PC-3 (cell line): ENCODE results near the gene FAM222A. TPM values are rescaled to one million over a fixed set of nuclear protein-coding genes. Genes with fewer than 3 reads are reported as not detected.

Experiments
- ATAC-seq: fragments of 200-7000 bp; cut with Tn5 transposase; 2 replicates; pipeline ENCODE4 v1.9.1; 2020; ENCODE audit warnings: mild to moderate bottlenecking, moderate library complexity
- BruUV-seq: library from RNA; stranded (reverse); fragments of 400-500 nt; replicated peaks from 2 replicates; lab custom pipeline; 2021; lab: Mats Ljungman, UMichigan
- CTCF ChIA-PET: fragments of 300-600 bp; sonication (Branson Sonifier 250); formaldehyde crosslinking; loops from one replicate; lab custom pipeline; 2022; ENCODE audit warnings: antibody characterized with exemption; lab: Charles Lee
- POLR2A ChIA-PET: fragments of 300-600 bp; sonication (Branson Sonifier 250); formaldehyde crosslinking; loops from one replicate; lab custom pipeline; 2022; ENCODE audit warnings: antibody characterized with exemption; ENCODE audit not compliant: unreplicated experiment; lab: Charles Lee
- DNase-seq: peaks from one replicate; pipeline ENCODE4 v3.0.0-alpha.2; 2015
- H2AFZ ChIP-seq: fragments of 300-600 bp; sonication (generic); 2 replicates; pipeline ENCODE4 v1.6.0; 2016; ENCODE audit warnings: antibody characterized with exemption, low read length
- H3F3A ChIP-seq: fragments of 300-600 bp; sonication (generic); one replicate; pipeline ENCODE4 v1.6.0; 2017; ENCODE audit warnings: antibody characterized with exemption, low read length, control low read depth, mild to moderate bottlenecking; ENCODE audit not compliant: unreplicated experiment
- H3K27ac ChIP-seq: fragments of 300-600 bp; sonication (generic); 2 replicates; pipeline ENCODE4 v1.5.1; 2016; ENCODE audit warnings: mild to moderate bottlenecking, low read length
- H3K27me3 ChIP-seq: fragments of 300-600 bp; sonication (generic); 2 replicates; pipeline ENCODE4 v1.6.1; 2016; ENCODE audit warnings: low read length, mixed read lengths
- H3K36me3 ChIP-seq: fragments of 300-600 bp; sonication (generic); 2 replicates; pipeline ENCODE4 v1.6.1; 2016; ENCODE audit warnings: low read depth, mixed run types, low read length, mixed read lengths
- H3K4me1 ChIP-seq: fragments of 300-600 bp; sonication (generic); 2 replicates; pipeline ENCODE4 v1.5.1; 2016; ENCODE audit warnings: low read length; ENCODE audit not compliant: insufficient read depth
- H3K4me2 ChIP-seq: fragments of 300-600 bp; sonication (generic); 2 replicates; pipeline ENCODE4 v1.6.0; 2016; ENCODE audit warnings: low read length
- H3K4me3 ChIP-seq: fragments of 300-600 bp; sonication (generic); 2 replicates; pipeline ENCODE4 v1.5.1; 2016; ENCODE audit warnings: mild to moderate bottlenecking, low read length, mixed read lengths
- H3K79me2 ChIP-seq: fragments of 300-600 bp; sonication (generic); 2 replicates; pipeline ENCODE4 v1.6.1; 2017; ENCODE audit warnings: low read length, mixed read lengths
- H3K9ac ChIP-seq: fragments of 300-600 bp; sonication (generic); 2 replicates; pipeline ENCODE4 v1.6.0; 2016; ENCODE audit warnings: mild to moderate bottlenecking, low read length
- H3K9me2 ChIP-seq: fragments of 300-600 bp; sonication (generic); replicated peaks from 2 replicates; pipeline ENCODE4 v1.6.1; 2016; ENCODE audit warnings: mixed run types, low read length, mixed read lengths
- H3K9me3 ChIP-seq: fragments of 300-600 bp; sonication (generic); 2 replicates; pipeline ENCODE4 v1.6.1; 2016; ENCODE audit warnings: low read length, mixed read lengths
- H4K20me1 ChIP-seq: fragments of 300-600 bp; sonication (generic); 2 replicates; pipeline ENCODE4 v1.6.1; 2016; ENCODE audit warnings: low read length, mixed read lengths
- CTCF ChIP-seq: fragments of 300-600 bp; sonication (generic); conservative IDR thresholded peaks from 2 replicates; pipeline ENCODE4 v1.5.1; 2017; ENCODE audit warnings: antibody characterized with exemption, low read depth, mild to moderate bottlenecking, low read length
- EZH2 ChIP-seq: fragments of 300-600 bp; sonication (generic); IDR thresholded peaks from one replicate; pipeline ENCODE4 v1.6.1; 2017; ENCODE audit warnings: antibody characterized with exemption, mild to moderate bottlenecking, low read length; ENCODE audit not compliant: unreplicated experiment
- EZH2phosphoT487 ChIP-seq: fragments of 300-600 bp; sonication (generic); IDR thresholded peaks from 2 replicates; pipeline ENCODE4 v1.6.1; 2018; ENCODE audit warnings: mild to moderate bottlenecking, antibody characterized with exemption, low read length, borderline replicate concordance
- intact Hi-C: fragments of 100-400 bp; cut with micrococcal nuclease; formaldehyde crosslinking; loops from 2 replicates; pipeline ENCODE4 v1.9.0; 2023
- total RNA-seq: library from RNA; depleted of rRNA; stranded (reverse); fragments of >200 nt; gene quantifications from 2 replicates; pipeline ENCODE4 v1.2.3, GENCODE V29; 2014

Gene FAM222A
- total RNA-seq, 1 experiment from 2014 or later: 11.7 TPM

GRCh38 chr12:109795023-109795422 is 81.4 kb downstream of the FAM222A start:
- Histone ChIP-seq H3K4me1 (peaks cover 7% of the 10 kb centered on the region; the same call in 1 of the 2 replicates), H3K79me2 (no peaks in the 10 kb centered on the region), H3K4me3 (no peak overlapping the region), H3K27me3 (no peaks in the 10 kb centered on the region), H3K9me2 (no peaks in the 10 kb centered on the region), H3K4me2 (peak overlapping the region; percentile 12), H3K27ac (no peak overlapping the region), H3K36me3 (no peaks in the 10 kb centered on the region), H4K20me1 (no peaks in the 10 kb centered on the region), H3K9me3 (no peaks in the 10 kb centered on the region), H2AFZ (no peak overlapping the region), H3K9ac (no peak overlapping the region), H3F3A (no peaks in the 10 kb centered on the region)
- TF ChIP-seq EZH2 (no peak), CTCF (no peak)
- intact Hi-C loops: no loop called here
- peak; percentile 63 for ATAC-seq
- ChIA-PET POLR2A (no interaction called here), CTCF (no interaction called here)
- no TSS peak for BruUV-seq
- peak; percentile 91 for DNase-seq

DNA sequence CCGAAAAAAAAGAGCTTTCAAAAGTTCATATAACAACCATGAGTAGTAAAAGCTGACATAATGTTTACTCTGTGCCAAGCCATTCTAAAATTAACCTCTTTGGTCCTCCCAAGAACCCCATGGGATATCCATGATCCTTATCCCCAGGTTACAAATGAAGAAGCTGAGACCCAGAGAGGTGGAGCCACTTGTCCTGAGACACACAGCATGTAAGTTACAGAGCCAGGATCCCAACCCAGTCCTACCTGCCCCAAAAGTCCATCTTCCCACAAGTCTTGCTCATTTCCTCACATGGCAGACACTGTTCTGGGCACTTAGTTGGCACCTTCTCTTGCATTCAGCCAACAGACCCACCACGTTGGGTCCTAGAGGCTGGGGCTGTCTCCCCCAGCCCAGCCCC is 82.4 kb downstream of the FAM222A start:
- Histone ChIP-seq H3K27ac (no peak overlapping the region), H3K4me3 (no peak overlapping the region), H3K9me2 (no peaks in the 10 kb centered on the region), H3K36me3 (no peaks in the 10 kb centered on the region), H3K9me3 (no peaks in the 10 kb centered on the region), H2AFZ (no peak overlapping the region), H3K4me1 (peaks cover 7% of the 10 kb centered on the region; the same call in 1 of the 2 replicates), H3K79me2 (no peaks in the 10 kb centered on the region), H3K4me2 (no peak overlapping the region), H3F3A (no peaks in the 10 kb centered on the region), H4K20me1 (no peaks in the 10 kb centered on the region), H3K27me3 (no peaks in the 10 kb centered on the region), H3K9ac (no peak overlapping the region)
- DNase-seq (no peak), ATAC-seq (no peak)
- BruUV-seq: no TSS peak
- intact Hi-C loops: no loop called here
- POLR2A ChIA-PET: interaction anchor here (0.7 kb wide), 1 partner anchor 27 kb away, joined by 3 read pairs; no protein-coding TSS in a partner anchor
- CTCF ChIA-PET: no interaction called here
- no peak for TF ChIP-seq EZH2
- no peak for TF ChIP-seq CTCF
- TF ChIP-seq EZH2phosphoT487: no peak

DNA sequence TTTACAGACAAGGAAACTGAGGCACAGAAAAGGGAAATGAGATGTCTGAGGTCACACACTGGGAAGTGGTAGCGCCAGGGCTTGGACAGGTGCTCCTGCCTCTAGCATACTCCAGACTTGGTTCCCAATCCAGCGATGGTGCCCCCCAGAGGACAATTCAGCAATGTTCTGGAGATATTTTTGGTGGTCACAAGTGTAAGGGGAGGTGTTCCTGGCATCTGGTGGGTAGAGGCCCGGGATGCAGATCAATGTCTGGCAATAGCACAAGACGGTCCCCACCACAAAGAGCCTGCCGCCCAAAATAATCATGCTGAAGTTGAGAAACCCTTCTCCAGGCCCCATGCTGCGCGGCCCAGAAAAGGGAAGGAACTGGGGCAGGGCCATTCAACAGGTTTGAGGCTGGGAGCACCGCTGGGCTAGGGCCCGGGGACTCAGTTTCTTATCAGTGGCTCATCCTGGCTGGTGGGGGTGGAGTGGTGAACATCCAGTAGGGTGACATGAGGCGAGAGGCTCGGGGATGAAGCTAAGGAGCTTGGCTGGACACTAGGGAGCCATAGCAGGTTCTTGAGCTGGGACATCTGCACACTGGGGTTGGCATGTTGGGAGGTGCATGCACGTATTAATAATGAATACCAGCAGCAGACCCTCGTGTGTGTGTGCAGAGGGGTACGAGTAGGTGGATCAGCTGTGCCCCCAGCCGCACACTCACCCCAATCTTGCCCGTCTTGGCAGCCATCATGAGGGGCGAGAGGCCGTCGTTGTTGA is 84.5 kb downstream of the FAM222A start:
- CTCF ChIA-PET: no interaction called here
- Histone ChIP-seq H3K4me1 (peaks cover 7% of the 10 kb centered on the region; the same call in 1 of the 2 replicates), H3K9me2 (no peaks in the 10 kb centered on the region), H4K20me1 (no peaks in the 10 kb centered on the region), H3K9ac (no peak overlapping the region), H3K79me2 (no peaks in the 10 kb centered on the region), H3K4me2 (no peak overlapping the region), H3K9me3 (no peaks in the 10 kb centered on the region), H3F3A (no peaks in the 10 kb centered on the region), H2AFZ (no peak overlapping the region), H3K4me3 (no peak overlapping the region), H3K27me3 (no peaks in the 10 kb centered on the region), H3K27ac (no peak overlapping the region), H3K36me3 (no peaks in the 10 kb centered on the region)
- POLR2A ChIA-PET: no interaction called here
- no TSS peak for BruUV-seq
- intact Hi-C loops: no loop called here
- ATAC-seq (peak; percentile 58), DNase-seq (peak; percentile 44)
- TF ChIP-seq EZH2: no peak
- no peak for TF ChIP-seq EZH2phosphoT487
- peak; percentile 66 for TF ChIP-seq CTCF
